Testis (tissue), 2 donors: ENCODE results near the gene ESPN.

ENCODE experiments used
- CTCF ChIP-seq, 3 experiments: fragments of 450-650 bp in 2 of 3; fragments of 200-600 bp in 1 of 3; sonication (generic) in 1 of 3; IDR thresholded peaks; one replicate each; pipeline ENCODE4 v1.5.1; 2016 to 2019; ENCODE audit warnings: antibody characterized with exemption in 3 of 3, mild to moderate bottlenecking in 2 of 3, moderate library complexity in 1 of 3
- POLR2A ChIP-seq: fragments of 450-650 bp; IDR thresholded peaks from one replicate; pipeline ENCODE4 v1.6.1; 2017; ENCODE audit warnings: antibody characterized with exemption, mild to moderate bottlenecking, moderate library complexity

- TF ChIP-seq CTCF (IDR thresholded peaks at IDR 0.05) (no peak), POLR2A (no peak)
These were observed 60.9 kb downstream of the ESPN start for GRCh38 chr1:6485168-6486101.
